Endothelial cell of umbilical vein (primary cell): Measurements from ENCODE around the gene MAML3. TPM values are rescaled to one million over a fixed set of nuclear protein-coding genes. Genes with fewer than 3 reads are reported as not detected.

Experiments
- BruUV-seq: library from RNA; stranded (reverse); fragments of 400-500 nt; replicated peaks from 2 replicates; lab custom pipeline; 2021; lab: Mats Ljungman, UMichigan
- CTCF ChIA-PET: fragments of 300-600, 350-600 bp; sonication (Branson Sonifier 250); formaldehyde crosslinking; loops from one replicate; lab custom pipeline; 2021; ENCODE audit warnings: antibody characterized with exemption, inconsistent platforms; lab: Charles Lee
- POLR2A ChIA-PET: fragments of 300-600, 350-600 bp; sonication (Branson Sonifier 250); formaldehyde crosslinking; loops from one replicate; lab custom pipeline; 2021; ENCODE audit warnings: antibody characterized with exemption, inconsistent platforms; lab: Charles Lee
- DNase-seq: peaks from one replicate; pipeline ENCODE4 v3.0.0-alpha.2; 2011; ENCODE audit warnings: low read depth, low spot score
- FAIRE-seq: peaks from 2 replicates; lab custom pipeline; 2011; peaks lifted over from hg19 to GRCh38; lab: Jason Lieb, UNC
- H2AFZ ChIP-seq: 2 replicates; pipeline ENCODE4 v1.6.0; 2012; ENCODE audit warnings: low read depth, low read length, control low read depth, inconsistent platforms
- H3K27ac ChIP-seq: 2 replicates; pipeline ENCODE4 v1.5.1; 2011; ENCODE audit warnings: low read depth, mild to moderate bottlenecking, control low read depth, low read length, moderate library complexity; ENCODE audit not compliant: insufficient read depth
- H3K27me3 ChIP-seq, 2 experiments: 2 replicates each; pipeline versions ENCODE4 v1.6.0 to v1.6.1; 2011; ENCODE audit warnings: low read length in 2 of 2, mixed read lengths in 1 of 2; ENCODE audit not compliant: control insufficient read depth in 2 of 2, insufficient read depth in 2 of 2
- H3K36me3 ChIP-seq, 2 experiments: 2 replicates in 1 of 2; 3 replicates in 1 of 2; pipeline ENCODE4 v1.5.1; 2011; ENCODE audit warnings: low read length in 2 of 2, mild to moderate bottlenecking in 1 of 2, moderate library complexity in 1 of 2; ENCODE audit not compliant: control insufficient read depth in 2 of 2, insufficient read depth in 2 of 2; ENCODE audit errors: extremely low read depth in 1 of 2
- H3K4me1 ChIP-seq: 3 replicates; pipeline ENCODE4 v1.5.1; 2011; ENCODE audit warnings: mild to moderate bottlenecking, low read length; ENCODE audit not compliant: control insufficient read depth, insufficient read depth; ENCODE audit errors: extremely low read depth
- H3K4me2 ChIP-seq: 2 replicates; pipeline ENCODE4 v1.6.1; 2011; ENCODE audit warnings: low read length, control low read depth, mixed read lengths; ENCODE audit not compliant: insufficient read depth
- H3K4me3 ChIP-seq, 3 experiments: fragments of 200-600 bp in 1 of 3; sonication (generic), shearing (Covaris generic) in 1 of 3; replicated peaks in 1 of 3; 2 replicates each; pipeline ENCODE4 v1.5.1; 2011 to 2016; ENCODE audit warnings: control low read depth in 3 of 3, low read length in 3 of 3, mild to moderate bottlenecking in 2 of 3, inconsistent platforms in 1 of 3, low read depth in 1 of 3, moderate library complexity in 1 of 3; ENCODE audit not compliant: insufficient read depth in 1 of 3
- H3K79me2 ChIP-seq: 2 replicates; pipeline ENCODE4 v1.6.0; 2012; ENCODE audit warnings: low read length, inconsistent platforms; ENCODE audit not compliant: control insufficient read depth, insufficient read depth
- H3K9ac ChIP-seq: replicated peaks from 2 replicates; pipeline ENCODE3; 2011; ENCODE audit warnings: low read length, control low read depth; ENCODE audit not compliant: insufficient read depth; ENCODE audit errors: extremely low read depth
- H3K9me1 ChIP-seq: replicated peaks from 3 replicates; pipeline ENCODE4 v1.6.0; 2011; ENCODE audit warnings: mild to moderate bottlenecking, low read length; ENCODE audit not compliant: control insufficient read depth, insufficient read depth; ENCODE audit errors: extremely low read depth
- H3K9me3 ChIP-seq: replicated peaks from 2 replicates; pipeline ENCODE4 v1.5.1; 2012; ENCODE audit warnings: low read length, inconsistent platforms; ENCODE audit not compliant: control insufficient read depth, insufficient read depth
- H4K20me1 ChIP-seq: replicated peaks from 2 replicates; pipeline ENCODE3; 2011; ENCODE audit warnings: mild to moderate bottlenecking, low read length; ENCODE audit not compliant: control insufficient read depth, insufficient read depth; ENCODE audit errors: extremely low read depth
- CTCF ChIP-seq, 2 donors: IDR thresholded peaks; 1 replicate in 1 of 2; 2 replicates in 1 of 2; pipeline ENCODE4 v1.5.1; 2011; ENCODE audit warnings: low read length in 2 of 2, mild to moderate bottlenecking in 2 of 2, moderate library complexity in 2 of 2, control low read depth in 1 of 2, inconsistent platforms in 1 of 2, low read depth in 1 of 2; ENCODE audit not compliant: insufficient read depth in 1 of 2; ENCODE audit errors: extremely low read depth in 1 of 2
- EZH2 ChIP-seq: IDR thresholded peaks from 2 replicates; pipeline ENCODE4 v1.6.1; 2012; ENCODE audit warnings: borderline replicate concordance, low read depth, mild to moderate bottlenecking, moderate library complexity, low read length, inconsistent platforms; ENCODE audit not compliant: severe bottlenecking
- FOS ChIP-seq: IDR thresholded peaks from 2 replicates; pipeline ENCODE4 v1.6.1; 2011; ENCODE audit warnings: mild to moderate bottlenecking, low read length, moderate library complexity, borderline replicate concordance; ENCODE audit not compliant: insufficient read depth
- GATA2 ChIP-seq: IDR thresholded peaks from 2 replicates; pipeline ENCODE4 v1.7.0; 2011; ENCODE audit warnings: low read depth, mild to moderate bottlenecking, moderate library complexity, mixed read lengths, low read length; ENCODE audit not compliant: insufficient read length, insufficient read depth
- JUN ChIP-seq: IDR thresholded peaks from 2 replicates; pipeline ENCODE4 v1.6.1; 2011; ENCODE audit warnings: borderline replicate concordance, low read depth; ENCODE audit not compliant: insufficient read length, insufficient read depth
- MYC ChIP-seq: IDR thresholded peaks from one replicate; pipeline ENCODE4 v1.6.1; 2011; ENCODE audit warnings: mild to moderate bottlenecking, low read depth, low read length
- POLR2A ChIP-seq: IDR thresholded peaks from 2 replicates; pipeline ENCODE4 v1.6.1; 2012; ENCODE audit warnings: low read depth, mild to moderate bottlenecking, control low read depth, low read length
- POLR2AphosphoS5 ChIP-seq: IDR thresholded peaks from 2 replicates; pipeline ENCODE4 v1.6.1; 2012; ENCODE audit warnings: low read depth, mild to moderate bottlenecking, control low read depth, low read length, moderate library complexity; ENCODE audit not compliant: insufficient read depth
- dilution Hi-C: fragments of 300-500 bp; cut with MboI; formaldehyde crosslinking; loops from one replicate; pipeline ENCODE4 v1.15.0; 2019; ENCODE audit warnings: low sequenced_read_pairs; ENCODE audit not compliant: extremely low pct_ligation_motif_present
- intact Hi-C: fragments of 100-400 bp; cut with micrococcal nuclease; formaldehyde crosslinking; loops from one replicate; pipeline ENCODE4 v1.10.0; 2022
- polyA plus RNA-seq, 4 experiments: library from polyadenylated mRNA; depleted of rRNA in 3 of 4; stranded (reverse) in 3 of 4; unstranded in 1 of 4; fragments of >200 nt; gene quantifications; 2 replicates each; pipeline versions ENCODE4 v1.2.1 to v1.2.3, GENCODE V29; 2011 to 2012; ENCODE audit warnings: missing spikeins in 1 of 4
- total RNA-seq: library from RNA; stranded (reverse); gene quantifications from 2 replicates; pipeline ENCODE4 v1.2.3, GENCODE V29; 2021
- TF ChIP-seq, protein P1 (sequence below): IDR thresholded peaks from 2 replicates; pipeline ENCODE4 v1.6.1; 2011; ENCODE audit not compliant: insufficient read depth, insufficient read length

The MAML3 gene
- total and polyA plus RNA-seq, 2 donors (not counting 3 experiments of a cell fraction or from before 2014, with no cell fraction given), result 14.0 to 20.3 TPM

DNA sequence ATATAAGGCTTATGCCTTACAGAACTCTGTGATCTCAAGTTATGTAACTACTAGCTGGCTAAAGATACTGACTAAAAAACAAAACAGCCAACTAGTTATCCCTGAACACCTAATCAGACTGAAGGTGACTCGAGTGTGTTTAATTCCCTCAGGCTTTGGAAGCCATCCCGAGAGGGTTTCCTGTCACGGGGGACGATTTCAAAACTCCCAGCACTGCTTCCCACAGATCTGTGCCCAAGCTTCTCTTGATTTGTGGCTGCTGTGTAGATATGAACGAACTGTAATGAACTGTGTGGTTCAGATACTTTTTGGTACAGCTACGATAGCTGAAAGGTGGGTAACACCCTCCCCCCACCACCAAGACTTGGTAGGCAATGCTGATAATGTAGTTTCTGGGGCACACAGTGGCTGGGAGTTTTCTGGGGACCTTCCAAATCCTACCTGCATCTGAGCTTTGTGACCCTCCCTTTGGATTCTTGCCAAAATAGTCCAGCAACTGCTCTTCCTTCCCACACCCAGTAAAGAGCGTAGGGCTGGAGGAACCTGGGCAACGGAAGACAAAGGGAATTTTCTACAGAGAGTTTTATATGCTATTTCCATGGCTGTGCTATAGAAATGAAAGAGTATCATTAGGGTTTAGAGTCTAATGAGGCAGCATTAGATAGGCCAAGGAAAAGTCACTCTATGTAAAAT lies 339.5 kb downstream of the MAML3 start:
- dilution Hi-C loops (no loop called here), intact Hi-C loops (loop anchor here (5.0 kb wide), 1 partner anchor 278 kb away; no protein-coding TSS in a partner anchor)
- no peaks in the 10 kb centered on the region for H3K79me2 ChIP-seq
- peak overlapping the region; percentile 5 for H3K4me2 ChIP-seq
- DNase-seq, result peak; percentile 31
- no peaks in the 10 kb centered on the region for H3K9me1 ChIP-seq
- H3K4me3 ChIP-seq, result no peak overlapping the region
- H4K20me1 ChIP-seq, result no peaks in the 10 kb centered on the region
- H3K27ac ChIP-seq, result no peak overlapping the region
- TF ChIP-seq POLR2AphosphoS5 (no peak), MYC (no peak), GATA2 (no peak), EZH2 (no peak), CTCF (IDR thresholded peaks at IDR 0.05; ENCODE audit: extremely low read depth in 1 of 2, insufficient read depth in 1 of 2, low read depth in 1 of 2, low read length in 2 of 2) (no peak), POLR2A (no peak), JUN (no peak), FOS (no peak)
- TF ChIP-seq, protein P1, sequence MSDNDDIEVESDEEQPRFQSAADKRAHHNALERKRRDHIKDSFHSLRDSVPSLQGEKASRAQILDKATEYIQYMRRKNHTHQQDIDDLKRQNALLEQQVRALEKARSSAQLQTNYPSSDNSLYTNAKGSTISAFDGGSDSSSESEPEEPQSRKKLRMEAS, result no peak
- no peak overlapping the region for H3K9ac ChIP-seq
- H2AFZ ChIP-seq, result no peak overlapping the region
- no peak for FAIRE-seq
- no TSS peak for BruUV-seq
- peaks cover 22% of the 10 kb centered on the region for H3K4me1 ChIP-seq
- no peaks in the 10 kb centered on the region for H3K27me3 ChIP-seq
- no peaks in the 10 kb centered on the region for H3K9me3 ChIP-seq
- POLR2A ChIA-PET, result no interaction called here
- CTCF ChIA-PET, result interaction anchor here (0.9 to 2.6 kb wide), 5 partner anchors 9 to 80 kb away, joined by 3 to 8 read pairs (median 6); no protein-coding TSS in a partner anchor
- no peaks in the 10 kb centered on the region for H3K36me3 ChIP-seq
